ENCODE results near the gene NFIB.

Gene NFIB

GRCh38 chr9:14313951-14314423, at the start of gene NFIB:
TSS of gene NFIB (minus strand) at chr9:14314141. CDS start at chr9:14313511, 630 bp downstream.
- peak within 1 kb of the TSS; percentile 74 for H3K9ac ChIP-seq (ENCODE audit: low read length)
- H3K4me3 ChIP-seq (ENCODE audit: low read length): peak within 1 kb of the TSS; percentile 86
- H3K36me3 ChIP-seq (ENCODE audit: control insufficient read depth, insufficient read depth, low read length): no peaks in the 10 kb centered on the region
- no peaks in the 10 kb centered on the region for H3K27me3 ChIP-seq (ENCODE audit: control insufficient read depth, insufficient read depth, low read length)
- peaks cover 16% of the 10 kb centered on the region for H3K4me1 ChIP-seq (ENCODE audit: control insufficient read depth, insufficient read depth, low read length)
- peak within 1 kb of the TSS; percentile 93 for H3K27ac ChIP-seq (ENCODE audit: low read depth, low read length)

- H3K4me1 ChIP-seq (ENCODE audit: control insufficient read depth, insufficient read depth, low read length): peaks cover 16% of the 10 kb centered on the region
- H3K9ac ChIP-seq (ENCODE audit: low read length): no peak overlapping the region
- no peaks in the 10 kb centered on the region for H3K36me3 ChIP-seq (ENCODE audit: control insufficient read depth, insufficient read depth, low read length)
- H3K27me3 ChIP-seq (ENCODE audit: control insufficient read depth, insufficient read depth, low read length): no peaks in the 10 kb centered on the region
- no peak overlapping the region for H3K4me3 ChIP-seq (ENCODE audit: low read length)
- H3K27ac ChIP-seq (ENCODE audit: low read depth, low read length): peak overlapping the region; percentile 72
Measured at GRCh38 chr9:14362175-14362574, 48.2 kb upstream of the NFIB start.

GRCh38 chr9:14361074-14361473, 47.1 kb upstream of the NFIB start:
- Histone ChIP-seq H3K9ac (ENCODE audit: low read length) (no peak overlapping the region), H3K36me3 (ENCODE audit: control insufficient read depth, insufficient read depth, low read length) (no peaks in the 10 kb centered on the region), H3K4me1 (ENCODE audit: control insufficient read depth, insufficient read depth, low read length) (peaks cover 20% of the 10 kb centered on the region), H3K27ac (ENCODE audit: low read depth, low read length) (no peak overlapping the region), H3K27me3 (ENCODE audit: control insufficient read depth, insufficient read depth, low read length) (no peaks in the 10 kb centered on the region), H3K4me3 (ENCODE audit: low read length) (no peak overlapping the region)

DNA sequence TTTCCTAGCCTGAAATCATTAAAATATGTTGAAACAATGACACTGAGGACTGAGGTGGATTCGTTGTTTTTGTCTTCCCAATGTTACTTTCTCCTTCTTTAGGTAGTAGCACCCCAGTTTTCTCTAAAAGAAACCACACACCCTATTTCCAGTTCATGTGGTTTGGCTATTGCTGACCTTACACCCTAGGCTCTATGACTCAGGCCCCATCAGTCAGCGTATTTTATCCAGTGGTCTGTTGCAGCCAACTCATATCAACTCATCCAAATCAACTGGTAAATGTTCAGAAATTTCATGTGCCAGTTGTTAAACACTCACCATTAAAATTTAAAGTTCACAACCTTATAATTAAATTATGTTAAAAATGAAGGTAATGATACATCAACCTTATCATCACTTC, 44.6 kb upstream of the NFIB start:
- peaks cover 20% of the 10 kb centered on the region for H3K4me1 ChIP-seq (ENCODE audit: control insufficient read depth, insufficient read depth, low read length)

DNA sequence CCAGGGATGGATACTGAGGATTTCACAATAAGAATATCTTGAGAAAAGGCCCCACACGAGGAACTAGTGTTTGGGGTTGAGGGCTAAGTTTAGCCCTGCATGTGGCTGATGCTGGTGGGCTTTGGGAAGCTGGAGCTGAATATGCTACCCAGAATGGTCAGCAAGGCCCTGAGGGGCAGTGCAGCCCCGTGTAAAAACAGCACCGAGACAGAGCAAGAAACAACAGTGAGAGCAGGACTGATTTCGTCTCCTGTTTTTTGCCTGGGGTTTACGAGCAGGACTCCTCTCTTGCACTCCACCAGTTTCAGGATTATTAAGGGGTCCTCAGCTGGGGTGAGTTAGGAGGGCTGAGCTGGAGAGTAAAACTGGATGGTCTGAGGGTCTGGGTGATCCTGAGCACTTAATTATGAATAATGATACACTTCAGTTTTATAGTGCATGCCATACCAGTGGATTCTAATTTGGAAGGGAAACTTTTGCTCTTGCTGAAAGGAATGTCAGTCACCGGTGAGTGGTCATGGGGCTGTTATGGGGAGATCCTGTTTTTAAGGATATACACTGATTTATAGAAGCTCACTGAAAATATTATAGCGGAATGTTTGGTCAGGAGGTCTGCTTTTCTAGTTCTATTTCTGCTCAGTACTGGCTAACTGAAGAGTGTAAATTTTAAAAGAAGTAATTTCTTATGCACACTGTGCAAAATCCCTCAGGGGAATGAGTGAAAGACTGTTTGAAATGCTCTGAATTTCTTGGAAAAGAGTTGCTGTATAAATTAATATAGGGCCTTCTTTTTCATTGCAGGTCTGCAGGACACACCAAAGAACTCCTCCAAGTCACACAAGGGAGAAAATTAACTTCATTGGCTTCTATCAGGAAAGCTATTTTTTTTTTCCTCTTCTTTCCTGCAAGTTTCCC, 42.7 kb upstream of the NFIB start:
- H3K4me3 ChIP-seq (ENCODE audit: low read length): no peak overlapping the region
- H3K27me3 ChIP-seq (ENCODE audit: control insufficient read depth, insufficient read depth, low read length): no peaks in the 10 kb centered on the region
- H3K9ac ChIP-seq (ENCODE audit: low read length): no peak overlapping the region
- no peaks in the 10 kb centered on the region for H3K36me3 ChIP-seq (ENCODE audit: control insufficient read depth, insufficient read depth, low read length)
- H3K4me1 ChIP-seq (ENCODE audit: control insufficient read depth, insufficient read depth, low read length): peaks cover 12% of the 10 kb centered on the region
- no peak overlapping the region for H3K27ac ChIP-seq (ENCODE audit: low read depth, low read length)

More for the DNA sequence above, 44.6 kb upstream of the NFIB start:
- Histone ChIP-seq H3K4me3 (ENCODE audit: low read length) (no peak overlapping the region), H3K27ac (ENCODE audit: low read depth, low read length) (no peak overlapping the region), H3K36me3 (ENCODE audit: control insufficient read depth, insufficient read depth, low read length) (no peaks in the 10 kb centered on the region), H3K27me3 (ENCODE audit: control insufficient read depth, insufficient read depth, low read length) (no peaks in the 10 kb centered on the region), H3K9ac (ENCODE audit: low read length) (no peak overlapping the region)

DNA sequence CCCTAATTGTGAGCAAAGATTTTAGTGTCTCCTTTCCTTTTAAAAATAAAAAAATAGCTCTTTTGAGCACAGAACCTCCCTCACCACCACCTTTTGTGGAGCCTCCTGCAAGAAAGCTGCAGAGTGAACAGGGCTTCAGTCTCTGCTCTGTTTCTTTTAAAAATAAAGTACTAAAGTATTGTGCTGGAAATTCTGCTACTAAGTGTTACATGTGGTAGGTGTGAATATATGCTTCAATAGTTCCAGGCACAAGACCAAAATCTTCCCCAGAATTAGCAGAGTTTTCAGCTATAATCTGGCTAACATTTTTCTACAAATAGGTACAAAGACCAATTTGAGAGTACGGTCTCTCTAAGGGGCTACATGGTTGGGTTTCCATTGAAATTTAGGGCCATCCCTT, 40.3 kb upstream of the NFIB start:
- no peaks in the 10 kb centered on the region for H3K36me3 ChIP-seq (ENCODE audit: control insufficient read depth, insufficient read depth, low read length)
- peaks cover 8% of the 10 kb centered on the region for H3K4me1 ChIP-seq (ENCODE audit: control insufficient read depth, insufficient read depth, low read length)
- H3K27ac ChIP-seq (ENCODE audit: low read depth, low read length): no peak overlapping the region
- H3K4me3 ChIP-seq (ENCODE audit: low read length): no peak overlapping the region
- H3K27me3 ChIP-seq (ENCODE audit: control insufficient read depth, insufficient read depth, low read length): peaks cover 11% of the 10 kb centered on the region
- H3K9ac ChIP-seq (ENCODE audit: low read length): no peak overlapping the region

- Histone ChIP-seq H3K27ac (ENCODE audit: low read depth, low read length) (no peak overlapping the region), H3K36me3 (ENCODE audit: control insufficient read depth, insufficient read depth, low read length) (no peaks in the 10 kb centered on the region), H3K4me3 (ENCODE audit: low read length) (no peak overlapping the region), H3K4me1 (ENCODE audit: control insufficient read depth, insufficient read depth, low read length) (peaks cover 8% of the 10 kb centered on the region), H3K27me3 (ENCODE audit: control insufficient read depth, insufficient read depth, low read length) (peaks cover 13% of the 10 kb centered on the region), H3K9ac (ENCODE audit: low read length) (no peak overlapping the region)
Measured at GRCh38 chr9:14353222-14354056, 39.5 kb upstream of the NFIB start.

DNA sequence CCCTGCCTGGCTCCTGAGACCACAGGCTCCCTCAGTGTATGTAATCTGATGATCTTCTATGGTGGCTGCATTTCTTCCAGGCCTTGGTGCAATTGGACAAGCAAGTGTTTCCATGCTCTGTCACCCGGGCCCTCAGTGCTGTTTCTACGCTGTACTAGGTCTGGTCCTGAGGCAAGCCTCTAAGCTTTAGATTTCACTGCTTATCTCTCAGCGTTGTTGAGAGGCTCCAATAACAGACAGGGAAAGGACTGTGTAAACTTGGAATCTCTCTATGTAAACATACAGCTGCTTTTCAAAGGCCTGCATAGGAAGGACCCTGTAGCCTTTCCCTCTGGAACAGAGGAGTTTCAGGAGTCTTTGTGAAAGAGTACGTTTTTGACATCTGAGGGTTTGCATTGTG, 38.6 kb upstream of the NFIB start:
- H3K4me3 ChIP-seq (ENCODE audit: low read length): no peak overlapping the region
- no peak overlapping the region for H3K27ac ChIP-seq (ENCODE audit: low read depth, low read length)
- H3K36me3 ChIP-seq (ENCODE audit: control insufficient read depth, insufficient read depth, low read length): no peaks in the 10 kb centered on the region
- peaks cover 17% of the 10 kb centered on the region for H3K27me3 ChIP-seq (ENCODE audit: control insufficient read depth, insufficient read depth, low read length)
- H3K4me1 ChIP-seq (ENCODE audit: control insufficient read depth, insufficient read depth, low read length): peaks cover 8% of the 10 kb centered on the region
- no peak overlapping the region for H3K9ac ChIP-seq (ENCODE audit: low read length)

DNA sequence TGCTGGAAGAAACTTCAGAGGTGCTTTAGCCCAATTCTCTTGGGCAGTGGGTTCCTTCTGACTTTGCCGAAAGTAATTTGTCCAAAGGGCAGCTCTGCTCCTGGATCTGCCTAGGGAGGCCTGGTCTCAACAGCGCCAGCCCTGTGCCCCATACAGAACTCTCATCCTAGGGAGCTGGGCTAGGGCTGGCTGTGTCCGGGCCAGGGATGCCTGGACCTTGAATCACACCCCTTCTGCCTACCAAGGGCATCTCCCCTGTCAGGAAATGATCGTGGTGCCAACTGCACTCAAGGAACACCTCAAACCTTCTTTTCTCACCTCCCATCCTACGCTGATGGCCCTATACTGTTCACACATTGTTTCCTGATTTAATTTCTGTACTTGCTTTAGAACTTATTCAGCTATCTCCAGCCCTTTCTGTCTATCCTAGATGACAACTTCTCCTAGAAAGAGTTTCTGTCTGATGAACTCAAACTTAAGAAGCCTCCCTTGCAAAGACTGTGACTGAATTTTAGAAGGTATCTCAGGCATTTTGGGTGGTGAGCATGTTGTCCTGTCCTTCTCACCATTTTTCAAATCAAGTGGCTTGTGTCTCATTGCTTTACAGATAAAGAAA, 37.4 kb upstream of the NFIB start:
- H3K4me1 ChIP-seq (ENCODE audit: control insufficient read depth, insufficient read depth, low read length): peaks cover 9% of the 10 kb centered on the region
- no peak overlapping the region for H3K9ac ChIP-seq (ENCODE audit: low read length)
- H3K27me3 ChIP-seq (ENCODE audit: control insufficient read depth, insufficient read depth, low read length): peaks cover 25% of the 10 kb centered on the region
- no peak overlapping the region for H3K27ac ChIP-seq (ENCODE audit: low read depth, low read length)
- no peaks in the 10 kb centered on the region for H3K36me3 ChIP-seq (ENCODE audit: control insufficient read depth, insufficient read depth, low read length)
- H3K4me3 ChIP-seq (ENCODE audit: low read length): no peak overlapping the region

DNA sequence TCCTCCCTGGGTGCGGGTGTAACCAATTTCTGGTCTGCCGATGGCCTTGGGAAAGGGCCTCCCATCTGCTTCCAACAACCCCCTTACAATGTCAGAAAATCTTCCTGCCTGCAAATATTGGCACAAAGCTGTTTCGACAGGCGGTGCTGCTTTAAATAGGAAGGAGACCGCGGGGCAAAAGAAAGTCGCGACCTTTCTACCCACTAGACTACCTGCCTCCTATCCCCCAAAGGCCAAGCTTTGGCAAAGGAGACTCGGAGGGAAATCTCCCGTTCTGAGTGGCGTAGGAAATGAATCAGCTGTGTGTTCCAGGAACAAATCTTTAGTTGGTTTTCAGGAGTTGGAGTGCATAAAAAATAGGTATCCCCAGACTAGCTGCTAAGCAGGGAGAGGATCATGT, 36.8 kb upstream of the NFIB start:
- Histone ChIP-seq H3K27ac (ENCODE audit: low read depth, low read length) (no peak overlapping the region), H3K4me3 (ENCODE audit: low read length) (no peak overlapping the region), H3K4me1 (ENCODE audit: control insufficient read depth, insufficient read depth, low read length) (peaks cover 9% of the 10 kb centered on the region), H3K36me3 (ENCODE audit: control insufficient read depth, insufficient read depth, low read length) (no peaks in the 10 kb centered on the region), H3K9ac (ENCODE audit: low read length) (no peak overlapping the region), H3K27me3 (ENCODE audit: control insufficient read depth, insufficient read depth, low read length) (peaks cover 31% of the 10 kb centered on the region)

DNA sequence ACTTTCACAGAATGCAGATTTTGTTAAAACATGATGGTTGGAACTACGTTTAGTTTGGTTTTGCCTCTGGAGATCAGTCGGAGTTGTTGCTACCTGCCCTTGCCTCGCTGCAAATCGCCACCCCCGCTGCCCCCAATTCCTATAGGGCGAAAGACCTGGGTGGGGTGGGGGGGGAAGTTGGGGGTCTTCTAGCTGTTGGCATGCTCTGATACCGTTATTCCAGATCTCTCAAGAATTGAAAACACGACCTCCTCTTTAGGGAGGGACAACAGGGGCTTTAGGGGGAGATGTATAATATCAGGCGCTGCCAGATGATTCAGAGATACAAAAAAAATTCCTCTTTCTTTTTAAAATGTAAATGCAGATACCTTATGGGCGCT, 36.4 kb upstream of the NFIB start:
- peaks cover 35% of the 10 kb centered on the region for H3K27me3 ChIP-seq (ENCODE audit: control insufficient read depth, insufficient read depth, low read length)
- H3K27ac ChIP-seq (ENCODE audit: low read depth, low read length): no peak overlapping the region
- peaks cover 11% of the 10 kb centered on the region for H3K4me1 ChIP-seq (ENCODE audit: control insufficient read depth, insufficient read depth, low read length)
- no peaks in the 10 kb centered on the region for H3K36me3 ChIP-seq (ENCODE audit: control insufficient read depth, insufficient read depth, low read length)
- no peak overlapping the region for H3K9ac ChIP-seq (ENCODE audit: low read length)
- H3K4me3 ChIP-seq (ENCODE audit: low read length): no peak overlapping the region
